Right atrium auricular region (tissue), 2 donors: Measurements from ENCODE around the gene PRRG2. TPM values are rescaled to one million over a fixed set of nuclear protein-coding genes. Genes with fewer than 3 reads are reported as not detected.

ENCODE experiments used
- DNase-seq: peaks from one replicate; pipeline ENCODE4 v3.0.0-alpha.2; 2019; ENCODE audit warnings: low spot score
- H3K27ac ChIP-seq, 2 donors: fragments of 200-600 bp; sonication (generic); 1 replicate in 1 of 2; 2 replicates in 1 of 2; pipeline ENCODE4 v1.5.1; 2016 to 2019
- H3K27me3 ChIP-seq, 2 donors: fragments of 200-600 bp; sonication (generic); one replicate each; pipeline versions ENCODE4 v1.5.1 to v1.6.0; 2017 to 2019
- H3K36me3 ChIP-seq: fragments of 200-600 bp; sonication (generic); one replicate; pipeline ENCODE4 v1.5.1; 2016
- H3K4me1 ChIP-seq, 2 donors: fragments of 200-600 bp; sonication (generic); one replicate each; pipeline versions ENCODE4 v1.5.1 to v1.6.0; 2017 to 2019
- H3K4me3 ChIP-seq, 2 donors: fragments of 200-600 bp; sonication (generic); 1 replicate in 1 of 2; 2 replicates in 1 of 2; pipeline ENCODE4 v1.5.1; 2017 to 2019; ENCODE audit warnings: mild to moderate bottlenecking in 1 of 2, moderate library complexity in 1 of 2
- H3K9me3 ChIP-seq, 2 donors: fragments of 200-600 bp; sonication (generic); one replicate each; pipeline ENCODE4 v1.5.1; 2019
- CTCF ChIP-seq, 2 donors: fragments of 200-600 bp; sonication (generic); IDR thresholded peaks; one replicate each; pipeline ENCODE4 v1.5.1; 2019; ENCODE audit warnings: antibody characterized with exemption in 2 of 2
- total RNA-seq, 2 donors: library from RNA; depleted of rRNA; stranded (reverse); fragments of >200 nt; gene quantifications; one replicate each; pipeline ENCODE4 v1.1.0, GENCODE V29; 2016

Gene PRRG2
- total RNA-seq, 2 donors from 2014 or later, result 0.63 to 2.3 TPM

- no peak overlapping the region for H3K27ac ChIP-seq
- H3K27me3 ChIP-seq, result no peaks in the 10 kb centered on the region
- no peak overlapping the region for H3K4me3 ChIP-seq
- peak; percentile 78 for DNase-seq
- H3K36me3 ChIP-seq, result no peaks in the 10 kb centered on the region
- no peaks in the 10 kb centered on the region for H3K9me3 ChIP-seq
- peak; percentile 71 to 91 for TF ChIP-seq CTCF (IDR thresholded peaks at IDR 0.05)
- H3K4me1 ChIP-seq, result peaks cover 0 to 6% of the 10 kb centered on the region in 2 donors
Measured at GRCh38 chr19:49546825-49547565, 34.1 kb upstream of the PRRG2 start.

- Histone ChIP-seq H3K27me3 (no peaks in the 10 kb centered on the region), H3K9me3 (no peaks in the 10 kb centered on the region), H3K4me1 (peaks cover 0 to 6% of the 10 kb centered on the region in 2 donors), H3K36me3 (no peaks in the 10 kb centered on the region), H3K27ac (no peak overlapping the region), H3K4me3 (no peak overlapping the region)
- TF ChIP-seq CTCF (IDR thresholded peaks at IDR 0.05), result no peak
- no peak for DNase-seq
Measured at GRCh38 chr19:49549045-49549444, 32.1 kb upstream of the PRRG2 start.

GRCh38 chr19:49551531-49551930, 29.6 kb upstream of the PRRG2 start:
- Histone ChIP-seq H3K36me3 (peaks cover 17% of the 10 kb centered on the region), H3K4me3 (no peak overlapping the region), H3K27ac (no peak overlapping the region), H3K9me3 (no peaks in the 10 kb centered on the region), H3K27me3 (no peaks in the 10 kb centered on the region), H3K4me1 (peaks cover 0 to 12% of the 10 kb centered on the region in 2 donors)
- TF ChIP-seq CTCF (IDR thresholded peaks at IDR 0.05), result no peak
- DNase-seq, result no peak

- H3K27me3 ChIP-seq, result no peaks in the 10 kb centered on the region
- DNase-seq, result no peak
- H3K9me3 ChIP-seq, result no peaks in the 10 kb centered on the region
- H3K4me1 ChIP-seq, result peaks cover 0 to 6% of the 10 kb centered on the region in 2 donors
- peaks cover 29% of the 10 kb centered on the region for H3K36me3 ChIP-seq
- TF ChIP-seq CTCF (IDR thresholded peaks at IDR 0.05), result no peak
- no peak overlapping the region for H3K27ac ChIP-seq
- H3K4me3 ChIP-seq, result no peak overlapping the region
Measured at GRCh38 chr19:49552749-49553148, 28.4 kb upstream of the PRRG2 start.

GRCh38 chr19:49553451-49554271, 27.5 kb upstream of the PRRG2 start:
- H3K9me3 ChIP-seq, result no peaks in the 10 kb centered on the region
- H3K36me3 ChIP-seq, result peaks cover 38% of the 10 kb centered on the region
- no peaks in the 10 kb centered on the region for H3K27me3 ChIP-seq
- no peak overlapping the region for H3K4me3 ChIP-seq
- no peak for DNase-seq
- H3K27ac ChIP-seq, result no peak overlapping the region
- peaks cover 0 to 6% of the 10 kb centered on the region in 2 donors for H3K4me1 ChIP-seq
- no peak for TF ChIP-seq CTCF (IDR thresholded peaks at IDR 0.05)
